GM21576 (cell line): ENCODE data around the gene TPR.

ENCODE experiments used
- ATAC-seq: cut with Tn5 transposase; IDR thresholded peaks from one replicate; pipeline ENCODE4 v1.9.1; 2021; ENCODE audit warnings: mild to moderate bottlenecking, moderate library complexity; ENCODE audit not compliant: unreplicated experiment

The TPR gene

GRCh38 chr1:186291271-186291670 is 83.8 kb downstream of the TPR start:
- ATAC-seq = no peak

- no peak for ATAC-seq
Observed at GRCh38 chr1:186289943-186290545, 85.0 kb downstream of the TPR start.

GRCh38 chr1:186286615-186287315 is 88.3 kb downstream of the TPR start:
- ATAC-seq = no peak

GRCh38 chr1:186283374-186283773 is 91.7 kb downstream of the TPR start:
- peak; percentile 68 for ATAC-seq

- no peak for ATAC-seq
Observed at GRCh38 chr1:186282466-186282865, 92.6 kb downstream of the TPR start.

GRCh38 chr1:186275822-186276221 is 99.2 kb downstream of the TPR start:
- ATAC-seq = no peak

GRCh38 chr1:186272486-186272885 is 102.6 kb downstream of the TPR start:
- no peak for ATAC-seq

GRCh38 chr1:186271032-186271431 is 104.0 kb downstream of the TPR start:
- no peak for ATAC-seq
